MCF 10A (cell line): ENCODE results near the gene NRP1. TPM values are rescaled to one million over a fixed set of nuclear protein-coding genes. Genes with fewer than 3 reads are reported as not detected.
A peak's percentile ranks its signal among the peaks of the same experiment; 100 is the strongest.

Experiments
- BruUV-seq: library from RNA; stranded (reverse); fragments of 400-500 nt; replicated peaks from 2 replicates; lab custom pipeline; 2021; lab: Mats Ljungman, UMichigan
- CTCF ChIA-PET: fragments of 300-600 bp; sonication (Branson Sonifier 250); formaldehyde crosslinking; extraction: SDS; loops from one replicate; lab custom pipeline; 2021; ENCODE audit warnings: antibody characterized with exemption, inconsistent platforms; lab: Yijun Ruan, JAX
- POLR2A ChIA-PET: fragments of 300-600, 350-650 bp; sonication (Branson Sonifier 250); formaldehyde crosslinking; extraction: SDS; loops from one replicate; lab custom pipeline; 2020; ENCODE audit warnings: antibody characterized with exemption, inconsistent platforms; lab: Yijun Ruan, JAX
- DNase-seq: peaks from one replicate; pipeline ENCODE4 v3.0.0-alpha.2; 2018; ENCODE audit not compliant: unreplicated experiment
- H3K27ac Mint-ChIP-seq: one replicate; pipeline ENCODE4 v1.8.0; 2022; ENCODE audit warnings: mild to moderate bottlenecking, low read depth, mixed read lengths; ENCODE audit not compliant: unreplicated experiment
- H3K27me3 Mint-ChIP-seq: one replicate; pipeline ENCODE4 v1.8.0; 2022; ENCODE audit warnings: mixed read lengths; ENCODE audit not compliant: insufficient read depth, unreplicated experiment
- H3K36me3 Mint-ChIP-seq: one replicate; pipeline ENCODE4 v1.8.0; 2022; ENCODE audit warnings: mild to moderate bottlenecking, moderate library complexity, mixed read lengths; ENCODE audit not compliant: insufficient read depth, unreplicated experiment
- H3K4me1 Mint-ChIP-seq: one replicate; pipeline ENCODE4 v1.8.0; 2022; ENCODE audit warnings: mixed read lengths; ENCODE audit not compliant: insufficient read depth, unreplicated experiment
- H3K4me3 Mint-ChIP-seq: one replicate; pipeline ENCODE4 v1.8.0; 2022; ENCODE audit warnings: mild to moderate bottlenecking, moderate library complexity, mixed read lengths; ENCODE audit not compliant: unreplicated experiment
- H3K9me3 Mint-ChIP-seq: one replicate; pipeline ENCODE4 v1.8.0; 2022; ENCODE audit warnings: mixed read lengths; ENCODE audit not compliant: unreplicated experiment
- CTCF ChIP-seq: fragments of 200-600 bp; IDR thresholded peaks from one replicate; pipeline ENCODE4 v1.8.0; 2022; ENCODE audit warnings: antibody characterized with exemption, mild to moderate bottlenecking; ENCODE audit not compliant: unreplicated experiment
- intact Hi-C: fragments of 100-400 bp; cut with micrococcal nuclease; formaldehyde crosslinking; loops from 2 replicates; pipeline ENCODE4 v1.14.1; 2022
- total RNA-seq: library from RNA; stranded (reverse); gene quantifications from 2 replicates; pipeline ENCODE4 v1.2.3, GENCODE V29; 2022

Gene NRP1
- total RNA-seq, 1 experiment from 2014 or later: 66.6 TPM

- no peak overlapping the region for H3K27ac Mint-ChIP-seq
- TF ChIP-seq CTCF: no peak
- peaks cover 7% of the 10 kb centered on the region for H3K9me3 Mint-ChIP-seq
- intact Hi-C loops: no loop called here
- H3K27me3 Mint-ChIP-seq: no peaks in the 10 kb centered on the region
- peaks cover 24% of the 10 kb centered on the region for H3K4me1 Mint-ChIP-seq
- BruUV-seq: no TSS peak
- no peak overlapping the region for H3K4me3 Mint-ChIP-seq
- ChIA-PET POLR2A (interaction anchor here (1.1 kb wide), 1 partner anchor 10 kb away, joined by 3 read pairs; no protein-coding TSS in a partner anchor), CTCF (no interaction called here)
- H3K36me3 Mint-ChIP-seq: peaks cover 10% of the 10 kb centered on the region
- no peak for DNase-seq
These were observed 38.8 kb upstream of the NRP1 start for GRCh38 chr10:33373263-33373662.

- Mint-ChIP-seq H3K4me1 (peaks cover 10% of the 10 kb centered on the region), H3K36me3 (peaks cover 11% of the 10 kb centered on the region), H3K9me3 (peaks cover 10% of the 10 kb centered on the region), H3K27me3 (no peaks in the 10 kb centered on the region), H3K4me3 (no peak overlapping the region), H3K27ac (no peak overlapping the region)
- intact Hi-C loops: no loop called here
- no TSS peak for BruUV-seq
- ChIA-PET POLR2A (no interaction called here), CTCF (interaction anchor here (0.6 to 1.0 kb wide), 2 partner anchors 10 to 31 kb away, joined by 3 to 4 read pairs; no protein-coding TSS in a partner anchor)
- no peak for TF ChIP-seq CTCF
- DNase-seq: no peak
These were observed 36.8 kb upstream of the NRP1 start for GRCh38 chr10:33371234-33371633.

GRCh38 chr10:33370434-33370930 lies 36.0 kb upstream of the NRP1 start:
- no peak overlapping the region for H3K4me3 Mint-ChIP-seq
- no TSS peak for BruUV-seq
- intact Hi-C loops: no loop called here
- no peaks in the 10 kb centered on the region for H3K27me3 Mint-ChIP-seq
- ChIA-PET POLR2A (no interaction called here), CTCF (interaction anchor here (0.5 to 0.6 kb wide), 2 partner anchors 11 to 82 kb away, joined by 3 to 4 read pairs; no protein-coding TSS in a partner anchor)
- H3K27ac Mint-ChIP-seq: no peak overlapping the region
- peaks cover 10% of the 10 kb centered on the region for H3K9me3 Mint-ChIP-seq
- H3K4me1 Mint-ChIP-seq: peaks cover 16% of the 10 kb centered on the region
- peaks cover 11% of the 10 kb centered on the region for H3K36me3 Mint-ChIP-seq
- peak; percentile 26 for DNase-seq
- no peak for TF ChIP-seq CTCF

- CTCF ChIA-PET: no interaction called here
- no peaks in the 10 kb centered on the region for H3K27me3 Mint-ChIP-seq
- intact Hi-C loops: no loop called here
- H3K4me1 Mint-ChIP-seq: peaks cover 28% of the 10 kb centered on the region
- no peak for TF ChIP-seq CTCF
- no peak for DNase-seq
- no peak overlapping the region for H3K4me3 Mint-ChIP-seq
- peaks cover 10% of the 10 kb centered on the region for H3K9me3 Mint-ChIP-seq
- POLR2A ChIA-PET: no interaction called here
- peaks cover 11% of the 10 kb centered on the region for H3K36me3 Mint-ChIP-seq
- no TSS peak for BruUV-seq
- H3K27ac Mint-ChIP-seq: no peak overlapping the region
These were observed 33.6 kb upstream of the NRP1 start for GRCh38 chr10:33368086-33368485.
